GM19463 (cell line): ENCODE data around the gene CBLC.

Experiments used
- ATAC-seq: cut with Tn5 transposase; IDR thresholded peaks from one replicate; pipeline ENCODE4 v1.9.1; 2021; ENCODE audit warnings: mild to moderate bottlenecking, moderate library complexity; ENCODE audit not compliant: unreplicated experiment

The CBLC gene

GRCh38 chr19:44777715-44778347, at the start of gene CBLC:
TSS of gene CBLC (plus strand) at chr19:44777890. CDS start at chr19:44777932, 42 bp downstream.
- ATAC-seq = no peak

DNA sequence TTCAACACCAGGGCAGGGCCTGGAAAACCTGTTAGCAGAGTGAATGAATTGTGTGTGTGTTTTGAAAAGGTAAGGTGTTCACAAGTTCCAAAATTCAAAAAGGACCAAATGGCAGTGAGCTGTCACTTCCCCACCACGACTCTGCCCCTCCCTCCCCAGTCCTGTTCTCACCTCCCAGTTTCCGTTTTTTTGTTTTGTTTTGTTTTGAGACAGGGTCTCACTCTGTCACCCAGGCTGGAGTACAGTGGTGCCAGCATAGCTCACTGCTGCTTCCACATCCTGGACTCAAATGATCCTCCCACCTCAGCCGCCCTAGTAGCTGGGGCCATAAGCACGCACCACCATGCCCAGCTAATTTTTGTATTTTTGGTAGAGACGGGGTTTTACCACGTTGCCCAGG, 49.5 kb upstream of the CBLC start:
- no peak for ATAC-seq

DNA sequence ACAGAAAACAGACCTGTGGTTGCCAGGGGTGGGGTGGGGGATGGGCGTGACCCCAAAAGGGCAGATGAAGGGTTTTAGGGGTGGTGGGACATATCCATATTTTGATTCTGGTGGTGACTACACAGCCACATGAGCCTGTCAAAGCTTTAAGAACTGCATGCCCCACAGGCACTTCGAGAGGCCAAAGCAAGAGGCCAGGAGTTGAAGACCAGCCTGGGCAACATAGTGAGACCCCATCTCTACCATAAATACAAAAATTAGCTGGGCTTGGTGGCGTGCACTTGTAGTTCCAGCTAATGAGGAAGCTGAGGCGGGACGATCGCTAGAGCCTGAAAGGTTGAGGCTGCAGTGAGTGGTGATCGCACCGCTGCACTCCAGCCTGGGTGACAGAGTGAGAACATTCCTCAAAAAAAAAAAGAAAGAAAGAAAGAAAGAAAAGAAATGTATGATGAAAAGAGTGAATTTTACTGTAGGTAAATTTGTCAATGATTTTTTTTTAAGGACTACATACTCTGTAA, 48.1 kb upstream of the CBLC start:
- ATAC-seq = no peak

DNA sequence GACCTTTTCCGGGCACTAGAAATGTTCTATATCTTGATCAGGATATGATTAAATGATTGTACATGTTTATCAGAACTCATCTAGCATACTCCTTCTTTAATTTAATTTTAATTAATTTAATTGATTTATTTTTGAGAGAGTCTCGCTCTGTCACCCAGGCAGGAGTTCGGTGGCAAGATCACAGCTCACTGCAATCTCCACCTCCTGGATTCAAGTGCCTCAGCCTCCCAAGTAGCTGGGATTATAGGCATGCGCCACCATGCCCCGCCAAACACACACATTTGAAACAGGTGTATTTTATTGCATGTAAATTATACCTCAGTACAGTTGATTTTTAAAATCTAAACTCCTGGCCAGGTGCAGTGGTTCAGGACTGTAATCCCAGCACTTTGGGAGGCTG, 46.6 kb upstream of the CBLC start:
- no peak for ATAC-seq

DNA sequence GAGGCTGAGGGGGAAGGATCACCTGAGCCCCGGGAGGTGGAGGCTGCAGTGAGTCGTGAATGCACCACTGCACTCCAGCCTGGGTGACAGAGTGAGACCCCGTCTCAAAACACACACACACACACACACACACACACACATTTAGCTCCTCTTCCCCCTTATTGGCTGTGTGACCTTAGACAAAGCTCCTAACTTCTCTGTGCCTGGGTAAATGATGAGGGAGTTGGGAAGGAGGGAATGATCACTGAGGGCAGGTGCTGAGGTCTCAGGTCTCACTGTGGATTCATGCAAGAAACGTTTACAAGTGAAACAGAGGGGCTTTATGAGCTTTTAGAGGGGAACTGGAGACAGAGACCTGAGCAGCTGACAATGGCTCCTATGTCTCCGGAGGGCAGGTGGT, 46.1 kb upstream of the CBLC start:
- no peak for ATAC-seq

DNA sequence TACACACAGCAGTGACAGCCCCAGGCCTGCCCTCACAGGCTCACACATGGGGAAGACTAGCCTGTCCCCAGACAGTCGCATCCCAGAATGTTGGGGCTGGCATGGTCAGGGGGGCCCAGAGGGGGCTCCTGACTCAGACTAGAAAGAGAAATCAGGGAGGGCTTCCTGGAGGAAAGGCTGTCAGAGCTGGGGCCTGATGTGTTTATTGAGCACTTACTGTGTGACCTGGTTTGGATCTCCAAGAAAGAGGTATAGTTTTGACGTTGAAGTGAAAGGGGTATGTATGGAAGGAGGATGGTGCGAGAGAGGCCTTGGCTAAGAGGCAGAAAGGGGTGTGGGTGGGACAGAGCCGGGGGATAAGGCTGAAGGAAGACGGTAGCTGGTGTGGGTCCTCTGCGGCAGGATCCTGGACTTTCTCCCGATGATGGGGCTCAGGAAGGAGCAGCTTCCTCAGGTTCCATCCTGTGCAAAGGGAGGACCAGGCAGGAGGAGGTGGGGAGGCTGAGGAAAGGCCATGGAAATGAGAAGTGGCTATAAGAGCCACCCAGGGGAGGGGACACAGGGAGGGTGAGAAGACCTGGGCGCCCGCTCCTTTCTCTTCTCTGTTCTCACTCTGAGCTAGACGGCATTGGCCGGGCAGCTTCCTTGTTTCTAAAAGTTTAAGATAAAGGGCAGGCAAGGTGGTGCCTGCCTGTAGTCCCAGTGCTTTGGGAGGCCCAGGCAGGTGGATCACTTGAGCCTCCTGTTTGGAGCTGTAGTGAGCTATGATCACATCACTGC, 45.3 kb upstream of the CBLC start:
- ATAC-seq = no peak

DNA sequence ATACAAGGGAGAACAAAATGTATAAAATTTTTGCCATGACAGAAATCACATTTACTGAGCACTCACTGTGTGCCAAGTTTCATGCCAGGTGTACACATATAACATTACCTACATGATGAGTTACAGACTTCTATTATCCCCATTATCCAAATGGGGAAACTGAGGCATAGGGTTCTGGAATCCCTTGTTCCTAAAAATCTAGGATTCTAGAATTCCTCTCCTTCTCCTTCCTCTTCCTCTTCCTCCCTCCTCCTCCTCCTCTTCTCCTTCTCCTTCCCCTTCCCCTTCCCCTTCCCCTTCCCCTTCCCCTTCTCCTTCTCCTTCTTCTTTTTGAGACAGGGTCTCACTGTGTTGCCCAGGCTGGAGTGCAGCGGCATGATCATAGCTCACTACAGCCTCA, 43.3 kb upstream of the CBLC start:
- ATAC-seq = no peak

- ATAC-seq = no peak
Measured at GRCh38 chr19:44735011-44735410, 42.7 kb upstream of the CBLC start.

DNA sequence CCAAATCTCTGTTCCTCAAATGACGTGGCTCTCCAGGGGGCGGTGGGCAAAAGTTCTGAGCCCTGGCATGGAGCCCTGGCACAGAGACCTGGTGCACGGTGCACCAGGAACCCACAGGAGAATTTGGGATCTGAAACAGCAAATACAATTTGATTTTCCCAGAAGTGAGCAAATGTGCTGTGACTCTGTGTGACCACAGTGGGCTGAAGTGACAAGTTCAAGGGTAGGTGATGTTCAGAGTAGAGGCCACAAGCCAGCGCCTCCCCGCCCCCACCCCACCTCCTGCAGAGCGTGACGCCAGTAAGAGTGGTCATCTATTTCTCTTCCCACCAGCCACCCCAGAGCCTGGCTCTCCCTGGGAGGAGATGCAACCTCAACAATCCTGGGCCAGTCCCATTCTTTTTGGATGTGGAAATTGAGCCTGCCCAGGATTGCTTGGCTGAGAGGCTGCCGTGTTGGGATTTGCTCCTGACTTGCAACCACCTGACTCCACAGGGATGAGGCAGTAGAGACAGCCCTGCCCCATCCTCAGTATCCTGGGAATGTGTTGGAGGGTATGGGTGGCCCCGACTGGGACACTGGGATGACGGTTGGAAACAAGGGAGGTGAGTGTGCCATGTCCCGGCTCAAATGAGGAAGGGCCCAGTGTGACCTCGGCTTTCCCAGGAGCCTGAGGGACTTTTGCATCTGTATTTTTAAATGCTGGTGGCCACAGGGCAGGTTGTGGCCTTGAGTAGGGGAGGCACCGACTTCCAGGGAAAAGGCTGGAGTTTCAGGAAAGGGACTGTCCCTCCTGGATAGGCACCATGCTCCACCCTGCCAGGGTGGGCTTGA, 40.2 kb upstream of the CBLC start:
- ATAC-seq = no peak

DNA sequence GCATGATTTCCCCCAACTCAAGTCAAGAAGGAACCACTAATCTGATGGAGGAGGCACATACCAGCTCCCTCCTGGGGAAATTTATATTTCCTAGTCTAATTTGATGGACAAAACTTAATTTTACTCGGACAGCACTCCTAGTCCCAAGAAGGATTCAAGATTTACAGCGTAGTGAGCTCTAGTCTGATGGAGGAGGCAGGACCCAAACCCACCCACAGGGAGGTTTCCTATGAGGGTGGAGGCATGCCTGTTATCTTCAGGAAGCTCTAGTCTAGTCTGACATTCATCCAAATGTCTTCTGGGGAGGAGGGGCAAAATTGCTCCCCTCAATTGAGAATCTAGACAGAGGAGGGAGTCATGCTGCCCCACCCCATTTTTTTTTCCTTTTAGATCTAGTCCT, 39.6 kb upstream of the CBLC start:
- no peak for ATAC-seq

DNA sequence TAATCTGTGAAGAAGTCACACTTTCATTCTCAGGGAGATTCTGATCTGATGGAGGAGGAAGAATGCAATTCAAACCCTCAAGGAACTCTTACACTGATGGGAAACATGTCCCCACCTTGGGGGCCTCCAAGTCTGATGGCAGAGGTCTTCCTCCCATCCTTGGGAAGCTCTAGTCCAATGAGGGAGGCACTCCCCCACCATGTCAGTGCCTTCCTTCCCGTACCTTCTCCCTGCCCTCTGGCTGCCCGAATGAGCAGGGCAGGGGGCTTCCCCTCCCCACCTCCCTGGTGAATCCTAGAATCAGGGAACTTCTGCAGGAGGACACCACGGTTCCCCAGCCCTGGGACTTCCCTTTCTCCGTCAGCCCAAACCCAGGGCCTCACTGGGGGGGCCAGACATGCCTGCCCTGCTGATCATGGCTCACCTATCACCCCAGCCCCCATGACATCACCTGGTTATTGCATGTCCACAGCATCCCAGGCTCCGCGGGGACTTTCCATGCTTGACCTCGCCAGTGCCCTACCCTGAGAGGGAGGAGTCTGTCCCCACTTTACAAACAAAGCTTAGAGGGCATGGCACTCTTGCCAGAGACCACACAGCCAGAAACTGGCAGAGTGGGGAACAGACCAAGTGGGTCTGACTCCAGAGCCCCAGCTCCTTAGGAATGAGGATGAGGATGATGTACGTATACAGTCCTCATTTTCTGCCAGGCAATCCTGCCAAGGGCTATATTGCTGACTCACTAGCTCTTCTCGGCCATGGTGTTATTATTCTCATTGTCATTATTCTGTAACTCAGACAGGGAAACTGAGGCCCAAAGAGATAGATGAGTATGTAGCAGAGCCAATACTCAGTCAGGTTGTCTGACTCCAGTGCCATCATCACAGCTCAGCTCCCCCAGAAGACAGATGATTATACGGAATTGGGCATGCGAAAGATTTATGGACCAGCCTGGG, 38.8 kb upstream of the CBLC start:
- peak; percentile 56 for ATAC-seq

DNA sequence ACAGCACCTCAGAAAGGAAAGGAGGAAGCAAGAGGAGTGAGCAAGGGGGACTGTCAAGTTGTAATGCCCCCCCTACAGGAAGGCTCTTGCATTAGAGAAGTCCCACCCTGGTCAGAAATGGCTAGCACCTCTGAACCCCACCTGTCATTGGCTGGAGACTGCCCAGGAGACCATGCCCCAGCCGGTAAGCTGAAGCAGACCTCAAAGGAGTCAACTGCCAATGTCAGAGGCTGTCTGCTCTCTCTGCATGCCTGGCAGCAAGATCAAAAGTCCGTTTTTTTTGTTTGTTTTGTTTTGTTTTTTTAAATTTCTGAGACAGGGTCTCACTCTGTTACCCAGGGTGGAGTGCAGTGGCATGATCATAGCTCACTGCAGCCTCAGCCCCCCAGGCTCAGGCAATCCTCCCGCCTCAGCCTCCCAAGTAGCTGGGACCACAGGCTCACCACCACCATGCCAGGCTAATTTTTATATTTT, 37.3 kb upstream of the CBLC start:
- no peak for ATAC-seq

DNA sequence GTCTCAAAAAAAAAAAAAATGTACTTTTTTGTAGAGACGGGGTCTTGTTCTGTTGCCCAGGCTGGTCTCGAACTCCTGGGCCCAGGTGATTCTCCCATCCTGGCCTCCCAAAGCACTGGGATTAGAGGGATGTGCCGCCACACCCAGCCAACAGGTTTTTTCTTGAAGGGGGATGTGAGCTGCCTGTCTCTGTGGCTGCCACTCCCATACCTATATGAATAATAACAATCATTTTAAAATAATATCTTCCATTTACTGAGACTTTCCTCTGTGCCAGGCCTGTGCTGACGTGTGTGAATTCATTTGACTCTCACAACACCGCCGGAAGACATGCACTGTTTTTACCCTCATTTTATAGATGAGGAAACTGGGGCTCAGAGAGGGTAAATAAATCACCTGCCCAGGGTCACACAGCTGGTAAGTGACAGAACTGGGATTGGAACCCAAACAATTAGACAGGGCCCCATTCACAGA, 36.4 kb upstream of the CBLC start:
- ATAC-seq = no peak

DNA sequence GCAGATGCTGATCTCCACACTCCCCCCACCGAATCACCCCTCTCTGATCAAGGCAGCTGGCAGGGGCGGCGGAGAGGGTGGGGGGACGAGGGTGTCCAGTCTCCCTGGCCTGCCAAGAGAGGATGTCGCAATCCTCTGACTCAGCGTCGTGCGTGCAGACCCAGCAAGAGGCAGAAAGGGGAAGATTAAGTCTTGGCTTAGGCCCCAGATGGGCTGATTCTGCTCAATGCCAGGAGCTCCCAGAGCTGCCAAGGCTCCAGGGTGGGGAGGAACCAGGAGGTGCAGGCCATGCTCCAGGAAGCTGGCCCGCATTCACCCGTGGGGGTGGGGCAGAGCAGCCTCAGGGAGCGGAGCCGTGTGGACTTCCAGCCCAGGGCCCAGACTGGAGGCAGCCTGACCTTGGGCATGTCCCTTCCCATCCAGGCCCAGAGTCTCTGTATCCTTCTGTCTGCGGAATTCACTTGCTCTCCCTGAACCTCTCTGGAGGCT, 35.8 kb upstream of the CBLC start:
- no peak for ATAC-seq

DNA sequence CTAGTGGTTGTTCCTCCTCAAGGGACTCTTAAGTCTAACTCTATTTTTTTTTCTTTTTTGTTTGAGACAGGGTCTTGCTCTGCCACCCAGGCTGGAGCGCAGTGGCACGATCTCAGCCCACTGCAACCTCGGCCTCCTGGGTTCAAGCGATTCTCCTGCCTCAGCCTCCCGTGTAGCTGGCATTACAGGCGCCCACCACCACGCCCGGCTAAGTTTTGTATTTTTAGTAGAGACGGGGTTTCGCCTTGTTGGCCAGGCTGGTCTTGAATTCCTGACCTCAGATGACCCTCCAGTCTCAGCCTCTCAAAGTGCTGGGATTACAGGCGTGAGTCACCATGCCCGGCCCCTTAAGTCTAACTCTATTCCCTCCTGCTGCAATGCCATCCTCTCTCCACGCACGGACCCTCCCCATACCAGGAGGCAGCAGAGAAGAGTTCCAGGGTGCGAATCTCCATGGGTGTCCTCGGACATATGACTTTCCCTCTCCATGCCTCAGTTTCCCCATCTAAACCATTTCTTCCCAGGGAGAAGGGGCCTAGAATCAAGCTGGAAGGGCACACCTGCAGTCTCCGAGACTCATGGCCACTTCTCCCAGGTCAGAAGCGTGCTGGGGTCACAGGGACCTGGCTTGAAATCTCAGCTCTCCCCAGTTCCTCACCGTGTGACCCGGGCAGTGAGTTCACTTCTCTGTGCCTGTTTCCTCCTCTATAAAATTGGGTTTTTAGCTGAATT, 35.2 kb upstream of the CBLC start:
- ATAC-seq = no peak

DNA sequence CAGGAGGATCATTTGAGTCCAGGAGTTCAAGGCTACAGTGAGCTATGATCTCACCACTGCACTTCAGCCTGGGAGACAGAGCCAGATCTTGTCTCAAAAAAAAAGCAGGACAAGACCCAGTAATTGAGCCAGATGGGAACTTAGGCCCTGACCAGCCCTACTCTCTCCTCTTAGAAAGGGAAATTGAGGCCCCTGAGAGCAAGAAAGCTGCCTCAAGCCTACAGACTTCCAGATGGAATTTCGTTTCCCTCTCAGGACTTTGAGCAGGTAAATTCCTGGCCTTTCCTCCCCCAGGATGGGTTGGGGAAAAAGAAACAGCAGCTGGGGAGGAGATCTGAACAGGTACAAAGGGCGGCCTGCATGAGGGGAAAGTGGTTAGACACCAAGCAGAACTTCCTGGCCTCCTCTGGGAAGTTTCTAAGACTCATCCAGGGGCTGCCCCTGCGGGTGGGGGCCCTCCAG, 32.8 kb upstream of the CBLC start:
- no peak for ATAC-seq

- ATAC-seq = no peak
Measured at GRCh38 chr19:44745341-44745831, 32.3 kb upstream of the CBLC start.

DNA sequence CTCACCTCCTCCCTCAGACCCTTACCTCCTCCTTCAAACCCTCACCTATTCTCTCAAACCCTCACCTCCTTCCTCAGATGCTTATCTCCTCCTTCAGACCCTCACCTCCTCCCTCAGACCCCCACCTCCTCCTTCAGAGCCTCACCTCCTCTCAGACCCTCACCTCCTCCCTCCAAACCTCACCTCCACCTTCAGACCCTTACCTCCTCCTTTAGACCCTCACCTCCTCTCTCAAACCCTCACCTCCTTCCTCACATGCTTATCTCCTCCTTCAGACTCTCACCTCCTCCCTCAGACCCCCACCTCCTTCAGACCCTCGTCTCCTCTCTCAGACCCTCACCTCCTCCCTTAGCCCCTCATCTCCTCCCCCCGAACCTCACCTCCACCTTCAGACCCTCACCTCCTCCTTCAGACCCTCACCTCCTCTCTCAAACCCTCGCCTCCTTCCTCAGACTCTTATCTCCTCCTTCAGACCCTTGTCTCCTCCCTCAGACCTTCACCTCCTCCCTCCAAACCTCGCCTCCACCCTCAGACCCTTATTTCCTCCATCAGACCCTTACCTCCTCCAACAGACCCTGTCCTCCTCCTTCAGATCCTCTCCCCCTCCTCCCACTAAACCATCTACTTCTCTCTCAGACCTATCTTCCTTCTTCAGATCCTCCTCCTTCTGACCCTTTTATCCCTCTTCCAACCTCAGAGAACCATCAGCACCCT, 31.6 kb upstream of the CBLC start:
- no peak for ATAC-seq

- ATAC-seq = no peak
Measured at GRCh38 chr19:44746616-44746945, 31.1 kb upstream of the CBLC start.
